Ishikawa (cell line): ENCODE results near the gene LRRFIP2.

Experiments
- CEBPB ChIP-seq: IDR thresholded peaks from 2 replicates; pipeline ENCODE4 v1.6.1; 2012
- CREB1 ChIP-seq: IDR thresholded peaks from 2 replicates; pipeline ENCODE4 v1.6.1; 2012; ENCODE audit warnings: low read depth
- EGR1 ChIP-seq: IDR thresholded peaks from 2 replicates; pipeline ENCODE4 v1.6.1; 2012
- EP300 ChIP-seq: IDR thresholded peaks from 2 replicates; pipeline ENCODE4 v1.6.1; 2012; ENCODE audit warnings: borderline replicate concordance
- FOXM1 ChIP-seq: IDR thresholded peaks from 2 replicates; pipeline ENCODE4 v1.6.1; 2012; ENCODE audit warnings: low read depth, borderline replicate concordance
- MAX ChIP-seq: IDR thresholded peaks from 2 replicates; pipeline ENCODE4 v1.6.1; 2012
- NFIC ChIP-seq: IDR thresholded peaks from 2 replicates; pipeline ENCODE4 v1.6.1; 2012
- RAD21 ChIP-seq: IDR thresholded peaks from 2 replicates; pipeline ENCODE4 v1.6.1; 2012; ENCODE audit warnings: low read depth
- REST ChIP-seq: IDR thresholded peaks from 2 replicates; pipeline ENCODE4 v1.6.1; 2012; ENCODE audit warnings: low read depth, mild to moderate bottlenecking
- TAF1 ChIP-seq: IDR thresholded peaks from 2 replicates; pipeline ENCODE4 v1.6.1; 2012; ENCODE audit warnings: low read depth, mild to moderate bottlenecking
- TCF12 ChIP-seq: IDR thresholded peaks from 2 replicates; pipeline ENCODE4 v1.6.1; 2012; ENCODE audit warnings: low read depth
- TEAD4 ChIP-seq: IDR thresholded peaks from 2 replicates; pipeline ENCODE4 v1.6.1; 2012
- USF1 ChIP-seq: IDR thresholded peaks from 2 replicates; pipeline ENCODE4 v1.6.1; 2012
- YY1 ChIP-seq: IDR thresholded peaks from 2 replicates; pipeline ENCODE4 v1.6.1; 2012; ENCODE audit warnings: low read depth
- ZBTB7A ChIP-seq: IDR thresholded peaks from 2 replicates; pipeline ENCODE4 v1.6.1; 2012; ENCODE audit warnings: low read depth

The LRRFIP2 gene

DNA sequence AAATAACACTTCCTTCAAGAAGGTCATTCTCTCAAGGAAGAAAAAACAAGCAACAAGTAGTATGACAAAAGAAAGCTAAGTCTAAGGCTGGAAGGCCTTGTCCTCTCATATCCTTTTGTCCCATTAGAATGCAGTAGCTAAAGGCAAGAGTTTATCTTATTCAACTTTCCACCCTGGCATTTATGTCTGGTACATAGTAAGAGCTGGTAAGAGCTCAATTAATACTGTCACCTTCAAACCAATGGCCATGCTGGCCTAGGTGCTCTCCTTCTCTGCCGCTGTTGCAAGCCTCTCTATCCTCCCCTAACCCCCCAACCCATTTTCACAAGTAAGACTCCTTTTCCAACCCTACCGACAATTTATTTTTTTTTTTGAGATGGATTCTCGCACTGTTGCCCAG lies 81.9 kb downstream of the LRRFIP2 start:
- TF ChIP-seq USF1 (no peak), ZBTB7A (no peak), YY1 (no peak), TEAD4 (no peak), EGR1 (no peak), CREB1 (no peak), RAD21 (no peak), TAF1 (no peak), REST (no peak), MAX (no peak), EP300 (no peak), FOXM1 (no peak), TCF12 (no peak), CEBPB (no peak), NFIC (no peak)

- no peak for TF ChIP-seq EGR1
- no peak for TF ChIP-seq TCF12
- no peak for TF ChIP-seq RAD21
- TF ChIP-seq YY1 = no peak
- no peak for TF ChIP-seq CREB1
- TF ChIP-seq CEBPB = no peak
These were observed 86.5 kb downstream of the LRRFIP2 start for GRCh38 chr3:37087870-37088269.

DNA sequence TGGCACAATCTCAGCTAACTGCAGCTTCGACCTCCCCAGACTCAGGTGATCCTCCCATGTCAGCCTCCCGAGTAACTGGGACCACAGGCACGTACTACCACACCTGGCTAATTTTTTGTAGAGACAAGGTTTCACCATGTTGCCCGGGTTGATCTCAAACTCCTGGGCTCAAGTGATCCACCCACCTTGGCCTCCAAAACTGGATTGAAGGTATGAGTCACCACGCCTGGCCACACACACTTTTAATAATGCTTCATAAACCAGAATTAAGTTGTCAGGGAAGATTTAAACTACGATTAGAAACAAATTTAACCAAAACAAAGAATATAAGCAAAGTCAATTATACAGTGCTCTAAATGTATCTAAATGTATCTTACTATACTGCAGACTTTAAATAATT lies 87.5 kb downstream of the LRRFIP2 start:
- TF ChIP-seq NFIC (no peak), TAF1 (no peak), EP300 (no peak), FOXM1 (no peak), CREB1 (no peak), TEAD4 (no peak), TCF12 (no peak), YY1 (no peak), CEBPB (no peak), REST (no peak), EGR1 (no peak)

DNA sequence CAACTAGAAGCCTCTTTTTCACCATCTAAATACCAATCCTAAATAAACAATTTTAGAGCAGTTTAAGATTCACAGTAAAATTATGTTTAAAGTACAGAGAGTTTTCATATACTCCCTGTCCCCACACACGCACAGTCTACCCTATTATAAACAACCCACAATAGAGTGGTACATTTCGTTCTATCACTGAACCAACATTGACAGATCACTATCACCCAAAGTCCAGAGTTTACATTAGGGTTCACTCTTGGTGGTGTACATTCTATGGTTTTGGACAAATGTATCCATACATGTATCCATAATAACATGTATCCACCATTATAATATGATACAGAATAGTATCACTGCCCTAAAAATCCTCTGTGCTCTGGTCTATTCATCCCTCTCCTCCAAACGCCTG lies 92.1 kb downstream of the LRRFIP2 start:
- no peak for TF ChIP-seq EGR1
- TF ChIP-seq YY1 = no peak
- TF ChIP-seq TCF12 = no peak
- TF ChIP-seq EP300 = no peak
- no peak for TF ChIP-seq MAX
- no peak for TF ChIP-seq RAD21
- TF ChIP-seq TAF1 = no peak
- TF ChIP-seq CEBPB = no peak

DNA sequence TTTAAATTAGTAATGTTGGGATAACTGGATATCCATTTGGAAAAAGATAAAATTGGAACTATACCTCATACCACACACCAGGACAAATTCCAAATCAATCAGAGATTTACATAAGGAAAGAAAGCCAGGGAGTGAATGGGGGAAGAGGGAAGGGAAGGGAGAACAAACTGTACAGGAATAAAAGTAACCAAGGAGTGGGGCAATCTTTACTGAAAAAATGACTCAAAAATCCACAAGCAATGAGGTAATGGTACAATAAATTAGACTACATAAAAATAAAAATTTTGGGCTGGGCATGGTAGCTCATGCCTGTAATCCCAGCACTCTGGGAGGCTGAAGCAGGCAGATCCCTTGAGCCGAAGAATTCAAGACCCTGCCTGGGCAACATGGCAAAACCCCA lies 98.4 kb downstream of the LRRFIP2 start:
- TF ChIP-seq YY1 (no peak), EP300 (no peak), TAF1 (no peak), NFIC (no peak), CEBPB (no peak), FOXM1 (no peak), TEAD4 (no peak), TCF12 (no peak), ZBTB7A (no peak), REST (no peak), RAD21 (no peak), USF1 (no peak), CREB1 (no peak)
